GM21529 (cell line): ENCODE measurements around the gene LSAMP.

Experiments used
- ATAC-seq: cut with Tn5 transposase; IDR thresholded peaks from one replicate; pipeline ENCODE4 v1.9.1; 2021; ENCODE audit not compliant: unreplicated experiment

The LSAMP gene

DNA sequence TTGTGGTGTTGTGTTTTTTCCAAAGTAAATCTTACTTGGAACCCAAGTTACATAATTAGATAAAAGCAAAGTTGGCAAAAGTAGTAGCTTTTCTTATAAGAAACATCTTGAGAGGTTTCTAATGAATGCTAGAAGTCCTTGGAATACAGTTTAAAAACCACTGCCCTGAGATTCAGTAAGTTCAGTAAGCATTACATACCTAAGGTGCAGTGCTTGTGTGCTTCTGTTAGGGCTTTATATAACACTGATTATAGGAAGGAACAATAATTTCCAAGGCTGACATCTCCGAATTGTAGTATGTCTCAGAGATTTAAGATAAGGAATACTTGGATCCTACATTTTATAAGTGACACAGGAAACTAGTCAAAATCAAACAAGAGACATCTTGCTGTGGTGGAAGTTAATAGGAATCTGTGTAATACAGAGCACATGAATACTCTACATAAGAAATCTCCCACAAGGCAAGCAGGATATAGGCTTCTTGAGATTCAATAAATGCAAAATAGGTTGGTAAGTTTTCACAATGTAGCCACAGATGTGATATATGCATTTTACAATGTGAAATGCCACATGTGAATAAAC is 268.2 kb downstream of the LSAMP start:
- ATAC-seq: no peak

- no peak for ATAC-seq
These were observed 279.2 kb downstream of the LSAMP start for GRCh38 chr3:116166121-116166520.

DNA sequence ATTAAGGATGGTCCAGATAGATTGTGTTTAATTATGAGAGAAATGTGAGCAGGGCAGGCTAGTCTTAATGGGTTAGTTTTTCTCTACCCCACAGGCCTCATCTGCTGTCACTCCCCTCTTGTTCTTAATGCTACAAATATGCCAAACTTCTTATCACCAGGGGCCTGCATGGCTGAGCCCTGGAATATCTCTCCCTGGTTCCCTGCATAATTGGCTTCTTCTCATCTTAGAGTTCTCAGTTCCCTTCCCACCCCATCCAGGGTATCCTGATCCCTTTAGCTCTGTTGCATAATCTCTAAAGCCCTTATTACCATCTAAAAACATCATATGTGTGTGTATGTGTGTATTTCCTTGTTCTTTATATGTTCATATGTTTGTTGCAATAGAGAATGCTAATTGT is 279.6 kb downstream of the LSAMP start:
- ATAC-seq: no peak

- no peak for ATAC-seq
These were observed 280.2 kb downstream of the LSAMP start for GRCh38 chr3:116165135-116165534.

GRCh38 chr3:116164039-116164438 is 281.2 kb downstream of the LSAMP start:
- no peak for ATAC-seq

GRCh38 chr3:116161575-116162525 is 283.4 kb downstream of the LSAMP start:
- no peak for ATAC-seq

DNA sequence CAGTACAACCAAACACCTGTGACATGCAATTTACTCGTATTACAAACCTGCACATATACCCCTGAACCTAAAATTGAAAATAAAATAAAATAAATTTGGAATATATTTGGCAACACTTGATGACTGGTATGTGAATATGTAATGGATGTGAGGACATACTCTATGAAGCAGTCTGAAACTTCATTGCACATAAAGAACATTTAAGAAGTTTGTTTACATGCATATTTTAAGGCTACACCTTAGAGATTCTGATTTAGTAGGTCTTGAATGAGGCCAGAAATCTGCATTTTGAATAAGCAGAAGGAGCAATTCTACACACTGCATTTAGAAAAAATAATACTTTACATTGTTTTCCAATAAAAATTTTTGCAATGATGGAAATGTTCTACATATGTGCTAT is 284.7 kb downstream of the LSAMP start:
- no peak for ATAC-seq

GRCh38 chr3:116155841-116156240 is 289.4 kb downstream of the LSAMP start:
- no peak for ATAC-seq

DNA sequence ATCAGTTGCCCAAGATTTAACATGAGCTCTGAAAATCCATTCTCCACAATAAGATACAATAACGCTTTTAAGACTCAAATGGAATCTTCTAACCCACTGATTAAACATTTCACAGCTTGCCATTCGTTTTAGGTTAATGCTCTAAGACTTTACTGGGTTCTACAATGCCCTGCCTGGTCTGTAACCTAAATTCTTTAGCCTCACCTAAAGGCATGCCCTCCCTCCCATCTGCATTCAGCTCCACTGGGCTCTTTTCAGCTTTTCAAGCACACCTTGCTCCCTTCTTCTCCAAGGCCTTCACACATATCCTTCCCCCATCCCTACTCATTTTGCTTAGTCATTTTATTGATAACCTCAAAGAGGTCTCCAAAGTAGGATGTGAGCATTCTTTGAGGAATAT is 290.9 kb downstream of the LSAMP start:
- no peak for ATAC-seq

DNA sequence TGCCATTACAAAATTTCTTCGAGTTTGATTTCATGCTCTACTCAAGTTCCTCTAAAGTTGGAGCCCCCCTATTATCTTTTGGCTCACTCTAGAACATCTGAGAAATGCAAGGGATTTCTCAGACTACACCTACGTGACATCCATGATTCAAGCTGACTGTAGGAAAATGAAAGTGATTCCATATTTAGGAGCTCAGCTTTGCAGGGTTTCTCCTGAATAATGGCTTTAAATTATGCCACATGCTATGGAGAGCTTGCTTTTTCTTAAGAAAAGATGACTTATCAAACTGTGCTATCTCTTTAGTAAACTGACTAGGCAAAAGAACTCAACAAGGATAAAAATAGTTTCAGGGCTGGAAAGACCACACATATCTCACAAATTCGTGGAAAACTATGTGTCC is 292.1 kb downstream of the LSAMP start:
- ATAC-seq: no peak

DNA sequence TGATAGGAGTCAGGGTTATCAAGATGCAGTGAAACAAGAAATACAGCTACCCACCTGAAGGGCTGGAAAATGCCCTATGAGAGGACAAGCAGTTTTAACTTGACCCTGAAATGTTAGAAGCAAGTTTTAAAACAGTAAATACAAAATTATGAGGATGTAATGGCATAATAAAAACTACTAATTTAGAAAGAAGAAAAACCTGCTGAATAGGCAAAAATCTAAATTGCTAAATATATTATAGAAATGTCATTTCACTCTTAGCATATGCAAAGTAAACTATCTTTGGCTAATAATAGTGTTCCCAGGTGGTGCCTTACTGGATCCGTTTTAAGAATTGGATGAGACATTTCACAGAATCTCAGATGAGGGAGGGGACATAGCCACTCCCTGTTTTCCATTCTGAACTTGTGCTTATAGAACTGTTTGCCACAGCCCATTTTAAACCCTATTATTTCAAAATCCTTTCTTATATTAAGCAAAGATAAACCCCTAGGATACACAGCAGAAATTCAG is 294.6 kb downstream of the LSAMP start:
- ATAC-seq: no peak

- ATAC-seq: no peak
These were observed 296.1 kb downstream of the LSAMP start for GRCh38 chr3:116148881-116149851.

GRCh38 chr3:116145613-116146012 is 299.7 kb downstream of the LSAMP start:
- no peak for ATAC-seq

DNA sequence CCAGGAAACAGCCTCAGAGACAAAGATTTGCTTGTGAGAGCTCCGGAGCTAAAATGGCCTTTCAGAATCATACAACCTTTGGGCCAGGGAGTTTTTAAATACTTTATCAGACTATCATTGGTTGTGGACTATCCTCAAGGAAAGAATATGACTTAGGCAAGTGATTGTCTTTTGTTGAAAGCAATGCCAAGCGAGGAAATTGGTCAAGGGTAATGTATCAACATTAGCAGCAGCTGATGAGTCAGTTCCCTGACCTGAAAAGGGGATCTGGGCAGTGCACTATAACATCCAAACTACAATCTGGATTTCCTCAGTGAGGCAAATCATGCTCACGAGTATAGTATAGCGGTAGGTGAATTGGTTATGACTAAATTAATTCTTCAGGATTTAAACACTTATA is 303.6 kb downstream of the LSAMP start:
- ATAC-seq: no peak

- peak; percentile 57 for ATAC-seq
These were observed 305.1 kb downstream of the LSAMP start for GRCh38 chr3:116140100-116140689.

GRCh38 chr3:116139641-116140040 is 305.6 kb downstream of the LSAMP start:
- ATAC-seq: peak; percentile 49

DNA sequence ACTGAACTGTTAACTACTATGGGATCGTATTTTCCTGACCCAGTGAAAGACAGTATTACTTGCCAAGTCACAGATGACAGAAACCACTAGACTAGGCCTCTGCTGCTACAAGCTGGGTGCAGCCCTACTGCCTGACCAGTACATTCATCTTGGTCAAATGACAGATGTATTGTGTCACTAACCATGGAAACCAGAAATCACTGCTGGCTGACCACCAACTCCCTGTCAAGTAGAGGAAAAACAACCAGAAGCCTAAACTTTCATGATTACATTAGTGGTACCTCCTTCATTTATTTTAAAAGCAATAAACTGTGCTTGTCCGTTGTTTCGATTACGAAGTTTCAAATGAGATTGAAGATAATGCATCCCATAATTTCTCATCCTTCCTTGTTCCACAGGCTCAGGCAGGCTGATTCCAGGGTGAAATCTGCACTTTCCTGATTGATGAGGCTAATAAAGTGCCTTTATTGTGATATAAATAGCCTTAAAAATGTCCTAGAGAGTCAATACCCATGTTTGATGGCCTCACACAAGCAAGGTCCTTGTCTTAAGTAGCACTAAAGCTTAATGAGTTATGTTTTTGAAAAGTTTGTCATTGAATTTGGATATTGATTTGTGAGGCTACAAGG is 309.7 kb downstream of the LSAMP start:
- ATAC-seq: no peak

GRCh38 chr3:116129187-116129946 is 315.9 kb downstream of the LSAMP start:
- no peak for ATAC-seq

- ATAC-seq: no peak
These were observed 317.8 kb downstream of the LSAMP start for GRCh38 chr3:116127464-116127863.
